ENCODE data around the gene REN.
A peak's percentile ranks its signal among the peaks of the same experiment; 100 is the strongest.

Gene REN

DNA sequence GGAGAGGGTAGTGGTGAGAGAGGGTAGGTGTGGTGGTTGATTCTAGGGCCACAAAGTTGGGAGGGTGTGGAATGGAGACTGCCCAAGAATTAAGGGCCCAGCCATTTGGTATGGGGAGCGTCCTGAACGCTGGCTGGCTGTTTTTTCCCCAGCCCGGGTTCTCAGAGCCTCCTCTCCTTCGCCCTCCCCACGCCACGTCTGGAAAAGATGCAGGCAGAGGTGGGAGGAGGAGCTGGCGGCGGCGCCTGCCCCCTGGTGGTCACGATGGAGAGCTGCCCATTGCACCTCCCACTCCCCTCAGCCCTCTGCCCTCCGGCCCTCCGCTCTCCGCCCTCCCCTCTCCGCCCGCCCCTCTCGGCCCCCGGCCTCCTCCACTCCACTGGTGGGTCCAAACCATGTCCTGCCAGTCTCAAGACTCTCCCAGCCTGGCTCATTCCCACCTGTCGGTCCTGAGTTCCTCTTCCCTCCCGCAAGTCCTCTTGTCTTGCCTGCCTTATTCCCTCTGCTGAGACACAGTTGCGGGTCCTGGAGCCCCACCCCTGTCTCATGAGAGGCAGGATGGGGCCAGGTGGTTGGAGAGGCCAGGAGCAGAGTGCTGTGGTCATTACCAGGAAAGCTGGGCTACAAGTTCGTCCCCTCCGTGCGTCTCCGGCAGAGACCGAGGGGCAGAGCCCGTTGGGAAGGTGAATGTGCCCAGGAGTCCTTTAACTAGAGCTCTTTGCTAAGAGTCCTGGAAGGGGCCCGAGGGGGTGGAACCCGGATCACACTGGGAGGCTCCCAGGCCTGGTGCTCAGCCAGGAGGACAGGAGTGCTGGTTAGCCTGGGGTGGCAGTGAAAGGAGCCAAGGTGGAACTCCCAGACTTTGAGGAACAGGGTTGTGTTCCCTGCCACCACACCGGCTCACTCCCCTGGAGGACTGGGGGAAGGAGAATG, 36.9 kb downstream of the REN start:
- TF ChIP-seq, protein P1, sequence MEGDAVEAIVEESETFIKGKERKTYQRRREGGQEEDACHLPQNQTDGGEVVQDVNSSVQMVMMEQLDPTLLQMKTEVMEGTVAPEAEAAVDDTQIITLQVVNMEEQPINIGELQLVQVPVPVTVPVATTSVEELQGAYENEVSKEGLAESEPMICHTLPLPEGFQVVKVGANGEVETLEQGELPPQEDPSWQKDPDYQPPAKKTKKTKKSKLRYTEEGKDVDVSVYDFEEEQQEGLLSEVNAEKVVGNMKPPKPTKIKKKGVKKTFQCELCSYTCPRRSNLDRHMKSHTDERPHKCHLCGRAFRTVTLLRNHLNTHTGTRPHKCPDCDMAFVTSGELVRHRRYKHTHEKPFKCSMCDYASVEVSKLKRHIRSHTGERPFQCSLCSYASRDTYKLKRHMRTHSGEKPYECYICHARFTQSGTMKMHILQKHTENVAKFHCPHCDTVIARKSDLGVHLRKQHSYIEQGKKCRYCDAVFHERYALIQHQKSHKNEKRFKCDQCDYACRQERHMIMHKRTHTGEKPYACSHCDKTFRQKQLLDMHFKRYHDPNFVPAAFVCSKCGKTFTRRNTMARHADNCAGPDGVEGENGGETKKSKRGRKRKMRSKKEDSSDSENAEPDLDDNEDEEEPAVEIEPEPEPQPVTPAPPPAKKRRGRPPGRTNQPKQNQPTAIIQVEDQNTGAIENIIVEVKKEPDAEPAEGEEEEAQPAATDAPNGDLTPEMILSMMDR (IDR thresholded peaks at IDR 0.05) = peak; percentile 99
- no peak for TF ChIP-seq ZFX (IDR thresholded peaks at IDR 0.05; ENCODE audit: borderline replicate concordance)
- H3K27ac ChIP-seq = peak overlapping the region; percentile 38

DNA sequence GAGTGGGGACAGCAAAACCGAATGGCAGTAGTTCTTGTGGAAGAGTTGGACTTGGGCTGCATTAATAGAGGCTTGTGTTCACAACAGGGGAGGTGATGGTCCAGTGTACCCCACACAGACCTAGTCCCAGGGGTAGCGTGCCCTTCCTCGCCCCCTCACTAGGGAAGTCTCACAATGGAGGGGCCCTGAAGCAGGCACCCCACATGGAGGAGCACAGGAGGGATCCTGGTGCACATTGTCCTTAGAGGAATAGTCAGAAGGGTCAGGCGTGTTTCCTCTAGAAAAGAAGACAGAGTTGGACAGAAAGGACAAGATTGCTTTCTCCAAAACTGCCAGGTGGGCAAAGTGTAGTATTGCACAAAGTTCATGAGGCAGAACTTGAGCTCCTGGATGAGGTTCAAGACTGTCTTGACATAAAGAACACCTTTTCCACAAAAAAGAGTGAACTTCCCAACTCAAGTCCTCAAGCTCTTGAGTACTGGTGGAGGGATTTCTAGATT, 37.6 kb downstream of the REN start:
- peak overlapping the region; percentile 38 for H3K27ac ChIP-seq
- TF ChIP-seq, protein P1 (IDR thresholded peaks at IDR 0.05) = no peak
- TF ChIP-seq ZFX (IDR thresholded peaks at IDR 0.05; ENCODE audit: borderline replicate concordance) = no peak

DNA sequence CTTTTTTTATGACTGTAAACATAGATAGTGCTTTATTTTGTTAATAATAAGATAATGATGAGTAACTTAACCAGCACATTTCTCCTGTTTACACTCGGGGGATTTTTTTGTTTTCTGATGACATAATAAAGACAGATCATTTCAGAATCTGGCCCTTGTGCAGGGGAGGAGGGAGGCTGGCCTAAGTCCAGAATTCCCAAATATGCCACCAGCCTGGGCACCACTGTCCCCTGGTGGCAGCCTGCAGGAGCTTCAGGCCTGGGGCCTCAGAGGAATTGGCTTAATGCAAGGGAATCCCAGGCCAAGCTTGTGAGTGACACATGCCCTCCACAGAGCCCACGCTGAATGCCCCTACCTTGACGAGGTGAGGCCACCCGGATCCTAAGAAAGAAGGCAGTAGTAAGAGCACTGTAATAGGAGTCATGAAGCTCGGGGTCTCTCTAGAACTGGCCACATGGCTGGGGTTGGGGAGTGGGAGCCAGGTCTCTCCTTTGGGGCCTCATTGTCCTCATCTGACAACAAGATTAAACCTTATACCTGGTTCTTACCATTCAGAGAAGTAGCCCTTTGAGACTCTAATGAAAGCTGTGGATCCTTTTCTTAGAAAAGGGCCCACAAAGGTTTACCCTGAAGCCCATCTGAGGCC, 38.4 kb downstream of the REN start:
- peak overlapping the region; percentile 38 for H3K27ac ChIP-seq
- TF ChIP-seq, protein P1 (IDR thresholded peaks at IDR 0.05) = peak; percentile 100
- TF ChIP-seq ZFX (IDR thresholded peaks at IDR 0.05; ENCODE audit: borderline replicate concordance) = no peak

DNA sequence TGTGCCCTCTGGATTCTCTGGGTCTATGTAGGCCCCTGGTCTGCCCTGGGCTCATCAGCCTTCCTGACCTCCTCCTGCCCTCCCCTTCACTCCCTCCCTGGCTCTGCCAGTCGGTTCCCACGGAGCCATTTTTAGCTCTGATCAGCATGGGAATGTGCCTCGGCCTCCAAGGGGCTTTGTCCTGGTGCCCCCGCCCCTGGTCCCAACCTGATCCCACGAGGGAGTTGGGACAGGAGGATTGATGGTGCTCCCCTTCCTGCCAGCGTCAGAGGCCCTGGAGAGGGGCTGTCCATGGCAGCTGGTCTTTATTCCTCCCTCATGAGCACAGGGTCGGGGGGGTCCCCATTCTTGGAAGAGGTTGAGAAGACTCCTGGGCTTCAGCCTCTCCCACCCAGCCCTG, 39.2 kb downstream of the REN start:
- TF ChIP-seq, protein P1 (IDR thresholded peaks at IDR 0.05) = no peak
- TF ChIP-seq ZFX (IDR thresholded peaks at IDR 0.05; ENCODE audit: borderline replicate concordance) = no peak
- peak overlapping the region; percentile 38 for H3K27ac ChIP-seq

DNA sequence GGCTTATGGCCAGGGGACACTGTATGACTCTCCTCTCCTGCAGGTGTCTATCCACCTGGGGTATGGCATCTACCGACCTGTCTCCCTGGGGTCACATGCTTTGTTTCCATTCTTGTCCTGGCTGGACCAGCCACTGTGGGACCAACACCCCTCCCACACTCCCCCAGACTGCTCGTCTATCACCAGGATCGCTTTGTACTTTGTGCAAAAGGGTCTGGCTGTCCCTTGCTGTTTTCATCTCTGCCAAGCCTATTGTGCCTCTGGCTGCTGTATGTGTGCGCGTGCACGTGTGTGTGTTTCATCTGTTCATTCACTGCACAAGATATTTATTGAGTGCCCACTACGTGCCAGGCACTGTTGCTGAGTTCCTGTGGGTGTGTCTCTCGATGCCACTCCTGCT, 39.8 kb downstream of the REN start:
- TF ChIP-seq, protein P1 (IDR thresholded peaks at IDR 0.05) = no peak
- no peak for TF ChIP-seq ZFX (IDR thresholded peaks at IDR 0.05; ENCODE audit: borderline replicate concordance)
- peak overlapping the region; percentile 38; the same call in 1 of the 2 replicates for H3K27ac ChIP-seq

DNA sequence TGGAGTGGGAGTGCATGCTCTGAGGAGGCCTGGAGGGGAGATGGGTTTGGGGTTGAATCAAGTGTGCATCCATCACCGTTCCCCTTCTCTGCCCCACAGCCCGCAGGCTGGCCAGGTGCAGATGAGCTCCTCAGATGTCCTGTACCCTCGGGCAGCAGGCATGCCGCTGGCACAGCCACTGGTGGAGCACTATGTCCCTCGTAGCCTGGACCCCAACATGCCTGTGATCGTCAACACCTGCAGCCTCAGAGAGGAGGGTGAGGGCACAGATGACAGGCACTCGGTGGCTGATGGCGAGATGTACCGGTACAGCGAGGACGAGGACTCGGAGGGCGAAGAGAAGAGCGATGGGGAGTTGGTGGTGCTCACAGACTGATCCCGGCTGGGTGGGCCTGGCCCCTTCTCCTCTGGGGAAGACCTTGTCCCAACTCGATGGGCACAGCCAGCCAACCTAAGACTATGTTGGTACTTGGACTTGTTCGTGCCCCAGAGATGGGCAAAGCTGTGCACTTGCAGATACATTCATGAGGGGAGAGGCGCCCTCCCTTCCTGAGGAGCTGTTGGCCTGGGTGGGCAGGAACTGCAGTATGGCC, 40.3 kb downstream of the REN start:
- TF ChIP-seq, protein P1 (IDR thresholded peaks at IDR 0.05) = no peak
- TF ChIP-seq ZFX (IDR thresholded peaks at IDR 0.05; ENCODE audit: borderline replicate concordance) = no peak
- no peak overlapping the region for H3K27ac ChIP-seq

Measured in 22Rv1 (cell line).